GM19238 (cell line): ENCODE measurements around the gene OR51B5.
"Not testable (repeated sequence)": the region's sequence is repeated elsewhere in the genome, so short reads cannot be mapped to it uniquely, and the experiment has no call there.

Source experiments
- DNase-seq: peaks from one replicate; pipeline ENCODE4 v3.0.0; 2011; ENCODE audit warnings: low spot score; ENCODE audit not compliant: insufficient read length

The OR51B5 gene

DNA sequence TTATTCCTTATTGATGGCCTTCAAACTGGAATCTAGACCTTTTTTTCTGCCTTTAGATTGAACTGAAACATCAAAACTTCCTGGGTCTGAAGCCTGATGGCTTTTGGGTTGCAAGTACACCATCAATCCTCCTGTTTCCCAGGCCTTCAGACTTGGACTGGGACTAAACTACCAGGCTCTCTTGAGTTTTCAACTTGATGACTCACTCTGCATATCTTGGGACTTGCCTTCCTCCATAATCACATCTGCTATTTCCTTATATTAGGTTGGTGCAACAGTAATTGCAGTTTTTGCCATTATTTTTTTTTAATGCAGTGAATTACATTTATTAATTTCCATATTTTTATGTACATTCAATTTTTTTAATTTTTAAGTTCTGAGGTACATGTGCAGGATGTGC is 7.0 kb downstream of the OR51B5 start:
- DNase-seq: no peak

DNA sequence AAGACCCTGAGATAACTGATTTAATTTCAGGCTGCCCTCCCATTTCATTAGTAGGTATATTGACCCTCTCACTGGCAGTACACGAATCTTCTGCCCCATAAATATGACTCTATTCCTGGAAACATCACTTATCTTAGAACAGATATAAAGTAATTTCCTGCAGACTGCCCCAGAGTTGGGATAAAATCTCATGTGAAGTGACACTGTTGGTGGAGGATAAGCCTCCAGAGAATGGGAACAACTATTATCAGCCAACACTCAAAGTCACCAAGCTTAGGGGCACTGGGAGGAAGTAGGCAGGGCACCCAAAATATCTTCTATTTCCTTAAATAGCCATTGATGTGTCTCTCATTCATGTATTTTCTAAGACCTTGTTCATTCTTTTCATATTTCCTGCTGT is 8.2 kb downstream of the OR51B5 start:
- no peak for DNase-seq

DNA sequence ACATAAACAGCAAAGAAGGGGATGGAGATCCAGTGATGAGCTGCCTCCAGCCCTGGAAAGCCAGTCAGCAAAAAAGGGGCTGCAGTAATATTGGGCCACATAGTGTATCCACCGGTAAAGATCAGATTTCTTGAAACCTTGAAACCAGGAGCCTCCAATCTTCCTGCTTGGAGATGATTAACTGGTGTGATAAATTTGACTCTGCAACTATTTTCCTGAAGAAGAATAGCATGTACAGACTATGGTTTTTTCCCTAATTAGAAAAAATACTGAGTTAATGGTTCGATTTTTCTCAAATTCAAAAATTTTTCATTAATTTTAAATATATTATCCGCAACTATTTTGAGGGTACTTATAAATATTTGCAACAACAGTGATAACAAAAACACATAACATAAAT is 19.1 kb downstream of the OR51B5 start, which contains the start of gene OR51B2:
Gene OR51B2 (minus strand): TSS at position 101 of the 400 bp plus-strand sequence. CDS start 0 bp downstream, at position 101.
- no peak for DNase-seq

DNA sequence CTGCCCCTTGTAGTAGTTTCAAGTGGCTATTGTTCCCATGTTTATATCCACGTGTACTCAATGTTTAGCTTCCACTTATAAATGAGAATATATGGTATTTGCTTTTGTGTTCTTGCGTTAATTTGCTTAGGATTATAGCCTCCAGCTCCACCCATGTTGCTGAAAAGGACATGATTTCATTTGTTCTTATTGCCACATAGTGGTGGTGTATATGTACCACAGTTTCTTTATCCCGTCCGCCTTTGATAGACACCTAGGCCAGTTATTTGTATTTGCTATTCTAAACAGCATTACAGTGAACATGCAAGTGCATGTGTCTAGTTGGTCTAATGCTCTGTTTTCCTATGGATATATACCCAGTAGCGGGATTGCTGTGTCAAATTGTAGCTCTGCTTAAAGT is 26.0 kb downstream of the OR51B5 start:
- no peak for DNase-seq

DNA sequence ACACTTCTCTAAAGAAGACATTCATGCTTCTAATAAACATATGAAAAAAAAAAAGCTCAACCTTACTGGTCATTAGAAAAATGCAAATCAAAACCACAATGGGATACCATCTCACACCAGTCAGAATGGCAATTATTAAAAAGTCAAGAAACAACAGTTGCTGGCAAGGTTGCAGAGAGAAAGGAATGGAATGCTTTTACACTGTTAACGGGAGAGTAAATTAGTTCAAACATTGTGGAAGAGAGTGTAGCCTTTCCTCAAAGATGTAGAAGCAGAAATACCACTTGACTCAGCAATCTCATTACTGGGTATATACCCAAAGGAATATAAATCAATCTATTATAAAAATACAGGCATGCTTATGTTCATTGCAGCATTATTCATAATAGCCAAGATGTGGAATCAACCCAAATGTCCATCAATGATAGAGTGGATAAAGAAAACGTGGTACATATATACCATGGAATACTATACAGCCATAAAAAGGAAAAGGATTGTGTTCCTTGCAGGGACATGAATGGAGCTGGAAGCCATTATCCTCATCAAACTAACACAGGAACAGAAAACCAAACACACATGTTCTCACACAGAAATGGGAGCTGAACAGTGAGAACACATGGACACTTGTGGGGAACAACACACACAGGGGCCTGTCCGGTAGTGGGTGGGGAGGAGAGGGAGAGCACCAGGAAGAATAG is 29.8 kb downstream of the OR51B5 start:
- not testable (repeated sequence) for DNase-seq

DNA sequence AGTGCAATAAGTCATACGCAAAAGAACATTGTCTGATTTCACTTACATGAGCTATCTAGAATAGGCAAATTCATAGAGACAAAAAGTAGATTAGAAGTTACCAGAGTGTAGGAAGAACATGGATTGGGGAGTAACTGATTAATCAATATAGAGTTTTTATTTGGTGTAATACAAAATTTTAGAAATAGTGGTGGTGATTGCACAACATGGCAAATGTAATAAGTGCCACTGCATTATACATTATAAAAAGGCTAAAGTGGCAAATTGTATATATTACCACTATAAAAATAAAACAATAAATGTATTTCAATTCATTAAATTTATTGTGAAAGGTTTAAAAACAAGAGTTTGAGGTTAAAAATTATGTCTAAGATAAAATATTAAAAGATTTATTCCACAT is 32.9 kb downstream of the OR51B5 start:
- no peak for DNase-seq

DNA sequence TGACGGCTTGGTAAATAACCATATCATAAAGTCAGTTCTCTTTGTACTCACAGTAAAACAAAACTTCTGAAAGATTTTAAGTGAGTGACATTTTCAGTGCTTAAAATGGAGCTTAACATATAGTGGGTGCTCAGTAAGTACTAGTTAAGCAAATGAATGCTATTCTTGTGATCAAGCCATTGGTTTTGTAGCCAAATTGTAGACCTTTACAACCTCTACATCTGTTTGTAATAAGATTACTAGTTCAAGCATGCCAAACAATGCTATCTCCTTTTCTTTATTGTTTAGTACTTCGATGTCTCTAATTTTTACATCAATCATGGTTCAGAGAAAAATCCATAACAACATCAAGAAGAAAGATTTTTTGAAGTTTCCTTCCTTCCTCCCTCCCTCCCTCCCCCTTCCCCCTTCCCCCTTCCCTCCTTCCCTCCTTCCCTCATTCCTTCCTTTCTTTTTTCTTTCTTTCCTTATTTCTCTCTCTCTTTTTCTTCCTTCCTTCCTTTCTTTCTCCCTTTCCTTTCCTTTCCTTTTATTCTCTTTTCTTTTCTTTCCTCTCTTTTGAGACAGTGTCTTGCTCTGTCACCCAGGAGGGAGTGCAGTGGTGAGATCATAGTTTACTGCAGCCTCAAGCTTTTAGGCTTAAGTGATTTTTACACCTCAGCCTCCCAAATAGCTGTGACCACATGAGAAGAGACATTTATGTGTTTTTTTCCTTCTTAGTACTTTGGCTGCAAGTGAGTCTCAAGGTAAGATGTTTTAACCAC is 35.9 kb downstream of the OR51B5 start:
- DNase-seq: no peak

DNA sequence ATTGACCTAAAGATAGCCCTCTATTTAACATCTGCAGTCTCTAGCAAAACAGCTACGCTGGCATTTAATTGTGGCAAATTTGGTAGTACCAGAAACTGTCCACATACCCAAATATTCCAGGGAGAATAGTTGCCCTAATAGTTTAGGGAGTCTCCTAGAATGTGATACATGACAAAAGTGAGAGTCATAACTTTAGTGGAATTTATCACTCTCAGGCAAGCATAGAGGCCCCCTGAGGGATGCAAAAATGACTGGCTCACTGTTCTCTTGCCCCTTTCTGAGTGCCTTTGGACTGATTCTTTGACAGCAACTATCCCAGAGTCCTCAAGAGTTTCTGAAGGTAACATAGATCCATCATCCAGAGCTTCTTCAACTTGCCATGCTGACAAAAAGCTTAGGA is 39.3 kb downstream of the OR51B5 start:
- no peak for DNase-seq

DNA sequence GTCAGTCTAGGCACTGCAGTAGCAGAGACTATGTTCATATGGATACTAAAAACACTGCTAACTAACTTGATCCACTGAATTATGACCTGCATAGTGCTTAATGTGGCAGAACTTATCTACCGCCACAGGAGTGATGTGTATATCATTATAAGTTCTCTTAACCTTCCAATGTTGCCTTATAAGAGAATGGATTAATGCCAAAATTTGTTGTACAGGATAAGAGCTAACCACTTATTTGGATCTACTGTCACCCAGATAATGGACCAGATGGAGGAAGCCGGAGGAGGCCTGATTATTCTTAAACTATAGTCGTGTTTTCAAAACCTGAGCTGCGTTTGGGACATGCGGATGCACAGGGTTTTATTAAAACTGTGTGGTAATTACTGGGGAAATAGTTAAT is 39.7 kb downstream of the OR51B5 start:
- DNase-seq: no peak

DNA sequence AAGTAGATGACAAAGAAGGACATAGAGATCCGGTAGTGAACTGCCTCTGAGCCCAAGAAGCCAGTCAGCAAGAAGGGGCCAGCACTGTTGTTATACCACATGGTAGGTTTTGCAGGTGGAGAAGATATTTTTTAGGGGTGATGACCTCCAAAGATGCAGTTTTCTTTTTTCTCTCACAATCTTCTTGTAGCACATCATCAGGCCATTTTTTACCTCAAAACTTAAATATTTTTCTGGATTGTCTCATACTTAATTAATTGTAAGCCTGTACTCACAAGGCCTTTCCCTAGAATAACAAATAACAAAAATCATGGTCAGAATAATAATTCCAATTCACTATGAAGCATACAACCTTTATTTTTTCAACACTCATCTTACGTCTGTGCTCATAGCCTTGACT is 41.5 kb downstream of the OR51B5 start, which contains the start of gene OR51B4:
Gene OR51B4 (minus strand): TSS at position 101 of the 400 bp plus-strand sequence. CDS start 0 bp downstream, at position 101.
- DNase-seq: no peak

DNA sequence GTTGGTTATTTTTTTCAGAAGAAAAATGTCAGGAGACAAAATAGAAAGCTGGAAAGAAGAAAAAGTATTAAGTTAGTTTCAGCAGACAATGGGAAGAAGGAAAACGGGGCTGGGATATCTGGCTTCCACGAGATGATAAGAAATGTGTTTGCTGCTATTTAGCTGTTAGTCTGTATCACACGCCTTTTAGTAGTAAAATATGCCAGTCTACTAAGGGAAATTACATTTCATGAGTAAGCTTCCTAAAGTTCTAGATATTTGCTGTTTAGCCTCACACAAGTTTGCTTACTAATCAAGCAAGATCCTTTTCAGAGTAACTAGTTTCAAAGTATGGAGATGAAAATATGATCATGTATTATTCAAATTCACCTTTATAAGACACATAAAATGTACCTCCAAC is 43.1 kb downstream of the OR51B5 start:
- DNase-seq: no peak

DNA sequence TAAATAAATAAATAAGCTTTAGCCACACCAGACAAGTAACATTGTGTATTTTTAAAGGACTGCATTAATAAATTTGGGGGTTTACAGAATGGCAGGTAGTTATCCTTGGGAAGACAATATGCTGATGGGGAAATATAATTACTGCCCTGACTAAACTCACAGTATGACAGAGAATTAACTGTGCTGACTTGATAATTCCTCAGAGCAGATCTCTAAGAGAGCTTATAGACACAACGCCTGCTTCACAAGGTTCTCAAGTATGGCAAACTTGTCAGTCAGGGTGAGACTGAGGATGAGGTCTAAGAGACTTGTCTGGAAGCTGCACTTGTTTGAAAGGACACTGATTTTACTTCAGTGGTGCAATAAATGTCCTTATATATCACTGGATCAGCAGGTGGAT is 44.9 kb downstream of the OR51B5 start:
- no peak for DNase-seq

DNA sequence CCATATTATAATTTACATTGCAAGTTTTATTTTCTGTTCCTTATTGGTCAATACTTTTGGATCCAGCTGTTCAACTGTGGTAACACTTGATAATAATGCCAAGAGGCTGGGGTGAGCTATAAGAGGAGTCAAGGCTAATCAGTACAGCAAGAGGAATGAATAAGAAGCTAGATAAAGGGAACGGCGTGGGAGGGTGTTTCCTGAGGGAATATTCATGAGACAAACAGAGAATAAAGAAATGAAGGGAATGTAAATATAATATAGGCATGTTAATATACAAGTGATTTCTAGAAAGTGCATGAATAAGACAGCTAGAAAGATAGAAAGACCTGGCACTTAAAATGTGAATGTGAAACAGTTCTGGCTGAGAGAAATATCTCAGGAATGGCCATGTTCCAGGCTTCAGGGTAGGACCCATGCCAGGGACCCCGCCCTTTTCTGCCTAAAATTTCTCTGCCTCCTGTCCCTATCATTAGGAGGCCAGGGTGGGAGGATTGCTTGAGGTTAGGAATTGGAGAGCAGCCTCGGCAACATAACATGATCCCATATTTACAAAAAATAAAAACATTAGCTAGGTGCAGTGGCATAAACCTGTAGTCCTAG is 45.5 kb downstream of the OR51B5 start:
- no peak for DNase-seq

DNA sequence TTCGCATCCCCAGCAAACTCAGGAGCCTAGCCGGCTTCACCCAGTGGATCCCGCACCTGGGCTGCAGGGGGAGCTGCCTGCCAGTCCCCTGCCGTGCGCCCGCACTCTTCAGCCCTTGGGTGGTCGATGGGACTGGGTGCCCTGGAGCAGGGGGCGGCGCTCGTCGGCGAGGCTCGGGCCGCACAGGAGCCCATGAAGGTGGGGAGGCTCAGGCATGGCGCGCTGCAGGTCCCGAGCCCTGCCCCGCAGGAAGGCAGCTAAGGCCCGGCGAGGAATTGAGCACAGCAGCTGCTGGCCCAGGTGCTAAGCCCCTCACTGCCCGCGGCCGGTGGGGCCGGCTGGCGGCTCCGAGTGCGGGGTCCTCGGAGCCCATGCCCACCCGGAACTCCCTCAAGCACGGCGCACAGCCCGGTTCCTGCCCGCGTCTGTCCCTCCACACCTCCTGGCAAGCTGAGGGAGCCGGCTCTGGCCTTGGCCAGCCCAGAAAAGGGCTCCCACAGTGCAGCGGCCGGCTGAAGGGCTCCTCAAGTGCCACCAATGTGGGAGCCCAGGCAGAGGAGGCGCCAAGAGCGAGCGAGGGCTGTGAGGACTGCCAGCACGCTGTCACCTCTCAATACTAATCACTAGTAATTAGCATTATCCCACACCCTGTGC is 48.9 kb downstream of the OR51B5 start:
- DNase-seq: not testable (repeated sequence)

DNA sequence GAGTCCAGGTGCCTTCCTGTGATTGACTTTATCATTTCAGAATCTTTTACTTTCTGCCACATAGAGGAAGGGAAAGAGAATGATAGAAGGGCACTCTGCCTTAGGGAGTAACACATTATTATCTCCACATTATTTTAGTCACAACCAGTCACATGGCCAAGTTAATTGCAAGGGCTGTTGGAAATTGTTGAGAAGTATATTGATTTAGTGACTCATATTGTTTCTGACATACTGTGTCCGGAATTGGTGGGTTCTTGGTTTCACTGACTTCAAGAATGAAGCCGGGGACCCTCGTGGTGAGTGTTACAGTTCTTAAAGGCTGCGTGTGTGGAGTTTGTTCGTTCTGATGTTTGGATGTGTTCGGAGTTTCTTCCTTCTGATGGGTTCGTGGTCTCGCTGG is 50.3 kb downstream of the OR51B5 start:
- DNase-seq: no peak
